GM12878 (cell line): ENCODE results near the gene OTUB1. TPM values are rescaled to one million over a fixed set of nuclear protein-coding genes. Genes with fewer than 3 reads are reported as not detected.

ENCODE experiments used
- ATAC-seq: fragments of 200-7000 bp; cut with Tn5 transposase; 3 replicates; pipeline ENCODE4 v1.9.1; 2020; ENCODE audit warnings: mild to moderate bottlenecking, moderate library complexity
- BruUV-seq: library from RNA; stranded (reverse); fragments of 400-500 nt; replicated peaks from 2 replicates; lab custom pipeline; 2021; lab: Mats Ljungman, UMichigan
- CTCF ChIA-PET: fragments of 300-600 bp; sonication (Branson Sonifier 250); formaldehyde crosslinking; extraction: SDS; loops from one replicate; lab custom pipeline; 2021; ENCODE audit warnings: inconsistent platforms; lab: Yijun Ruan, JAX
- POLR2A ChIA-PET: fragments of 350-600 bp; formaldehyde crosslinking; extraction: SDS; loops from one replicate; lab custom pipeline; 2021; ENCODE audit warnings: inconsistent platforms; lab: Charles Lee
- RAD21 ChIA-PET: fragments of 300-600 bp; sonication (Branson Sonifier 250); formaldehyde crosslinking; loops from one replicate; lab custom pipeline; 2023; ENCODE audit warnings: antibody characterized with exemption; ENCODE audit not compliant: unreplicated experiment; lab: Charles Lee
- SMC1A ChIA-PET: fragments of 300-600 bp; sonication (Branson Sonifier 250); formaldehyde crosslinking; loops from one replicate; lab custom pipeline; 2023; ENCODE audit not compliant: unreplicated experiment, uncharacterized antibody; lab: Charles Lee
- DNase-seq: peaks from one replicate; pipeline ENCODE4 v3.0.0-alpha.2; 2011; ENCODE audit warnings: low read depth, low spot score
- FAIRE-seq: peaks from 3 replicates; lab custom pipeline; 2011; peaks lifted over from hg19 to GRCh38; lab: Jason Lieb, UNC
- H2AFZ ChIP-seq: 2 replicates; pipeline ENCODE4 v1.6.0; 2011; ENCODE audit warnings: low read depth, low read length, control low read depth; ENCODE audit not compliant: control insufficient read depth
- H3K27ac ChIP-seq: 2 replicates; pipeline ENCODE4 v1.5.1; 2011; ENCODE audit warnings: control low read depth; ENCODE audit not compliant: control insufficient read depth, insufficient read depth
- H3K27me3 ChIP-seq, 2 experiments: replicated peaks in 1 of 2; 2 replicates each; pipeline versions ENCODE4 v1.6.0 to v1.6.1; 2011; ENCODE audit warnings: low read length in 1 of 2; ENCODE audit not compliant: control insufficient read depth in 2 of 2, insufficient read depth in 2 of 2
- H3K36me3 ChIP-seq, 2 experiments: 2 replicates each; pipeline ENCODE4 v1.5.1; 2011; ENCODE audit warnings: low read length in 1 of 2; ENCODE audit not compliant: control insufficient read depth in 2 of 2, insufficient read depth in 2 of 2
- H3K4me1 ChIP-seq: 2 replicates; pipeline ENCODE4 v1.6.1; 2011; ENCODE audit warnings: mild to moderate bottlenecking, low read length, moderate library complexity, mixed read lengths; ENCODE audit not compliant: control insufficient read depth, insufficient read depth
- H3K4me2 ChIP-seq: 2 replicates; pipeline ENCODE4 v1.6.0; 2011; ENCODE audit warnings: control low read depth; ENCODE audit not compliant: control insufficient read depth, insufficient read depth
- H3K4me3 ChIP-seq: fragments of 200-600 bp; sonication (generic); 2 replicates; pipeline ENCODE4 v1.5.1; 2016
- H3K79me2 ChIP-seq: 2 replicates; pipeline ENCODE4 v1.6.0; 2011; ENCODE audit warnings: low read length; ENCODE audit not compliant: control insufficient read depth, insufficient read depth
- H3K9ac ChIP-seq: 2 replicates; pipeline ENCODE4 v1.8.0; 2011; ENCODE audit warnings: low read length, control low read depth, mixed read lengths; ENCODE audit not compliant: control insufficient read depth, insufficient read depth
- H3K9me3 ChIP-seq: replicated peaks from 3 replicates; pipeline ENCODE4 v1.5.1; 2011; ENCODE audit warnings: mild to moderate bottlenecking, low read length; ENCODE audit not compliant: control insufficient read depth, insufficient read depth
- H4K20me1 ChIP-seq: 2 replicates; pipeline ENCODE4 v1.6.0; 2011; ENCODE audit not compliant: control insufficient read depth, insufficient read depth
- ATF3 ChIP-seq: IDR thresholded peaks from 2 replicates; pipeline ENCODE4 v1.6.1; 2011; ENCODE audit warnings: low read depth, mild to moderate bottlenecking, low read length, moderate library complexity, borderline replicate concordance; ENCODE audit errors: extremely low read depth
- IRF4 ChIP-seq: IDR thresholded peaks from 2 replicates; pipeline ENCODE4 v1.6.1; 2011; ENCODE audit warnings: low read depth, low read length
- MXI1 ChIP-seq: fragments of 150-350 bp; IDR thresholded peaks from 2 replicates; pipeline ENCODE4 v1.6.1; 2011; ENCODE audit warnings: low read depth, mild to moderate bottlenecking, inconsistent platforms, low read length, improper control_type of control experiment
- NR2C1 ChIP-seq: fragments of 450-650 bp; IDR thresholded peaks from 2 replicates; pipeline ENCODE4 v1.6.1; 2017; ENCODE audit warnings: antibody characterized with exemption, mild to moderate bottlenecking, moderate library complexity
- POLR2A ChIP-seq: IDR thresholded peaks from 2 replicates; pipeline ENCODE4 v1.6.1; 2011; ENCODE audit warnings: low read depth, mild to moderate bottlenecking, low read length
- WGBS: methylation state at CpG from one replicate; pipeline ENCODE4 v1.1.6; 2016; ENCODE audit warnings: low lambda C conversion rate; ENCODE audit not compliant: insufficient replicate concordance, insufficient coverage; ENCODE audit errors: missing lambda C conversion rate; 5-methylcytosine and 5-hydroxymethylcytosine counted together
- in situ Hi-C: fragments of 300-500 bp; cut with MboI; formaldehyde crosslinking; loops from 9 replicates; pipeline ENCODE4 v1.14.3; 2018; ENCODE audit warnings: mixed read lengths
- intact Hi-C: fragments of 100-400 bp; cut with micrococcal nuclease; formaldehyde crosslinking; loops from one replicate; pipeline ENCODE4 v1.14.2; 2022; ENCODE audit not compliant: unreplicated experiment
- polyA plus RNA-seq, 11 experiments: library from polyadenylated mRNA; depleted of rRNA in 4 of 11; unstranded in 6 of 11; stranded (reverse) in 5 of 11; fragments of >200 nt; fragmentation: Nextera tagmentation in 4 of 11; fragmentation: Illumina TruSeq in 1 of 11; extraction: Ambion mirVana in 4 of 11; extraction: Trizol in 1 of 11; gene quantifications; 1 replicate in 1 of 11; 2 replicates in 10 of 11; pipeline versions ENCODE4 v1.2.1 to v1.2.3, GENCODE V29; 2011 to 2016; ENCODE audit warnings: inconsistent platforms in 2 of 11, missing spikeins in 2 of 11, low read depth in 1 of 11
- total RNA-seq, 4 experiments: library from RNA; depleted of rRNA in 3 of 4; stranded (reverse); fragments of >200 nt in 3 of 4; fragmentation: Illumina TruSeq in 1 of 4; extraction: Trizol in 1 of 4; gene quantifications; 2 replicates each; pipeline versions ENCODE4 v1.2.1 to v1.2.3, GENCODE V29; 2013 to 2021

OTUB1 gene
- total and polyA plus RNA-seq, 10 of the 15 experiments (the other 5 are each of a cell fraction or from before 2014, with no cell fraction given) = 49.6 to 225 (median 131) TPM

DNA sequence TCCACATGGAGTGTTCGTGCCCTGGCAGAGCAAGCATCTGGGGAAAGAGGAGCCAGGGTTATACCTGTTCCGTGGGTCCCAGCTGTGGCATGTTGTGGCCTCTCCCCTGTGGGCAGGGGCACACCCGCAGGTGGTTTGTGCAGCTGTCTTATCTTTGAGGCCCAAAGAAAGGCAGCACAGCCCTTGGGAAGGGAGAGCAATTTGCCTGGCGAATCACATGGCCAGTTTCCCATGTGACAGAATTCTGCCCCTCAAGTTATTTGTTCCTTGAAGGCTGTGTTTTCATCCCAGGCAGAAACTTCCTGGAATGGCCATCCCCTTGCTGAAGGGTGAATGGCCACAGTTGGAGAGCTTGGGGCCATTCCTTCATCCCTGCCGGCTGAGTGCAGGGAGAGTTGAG, 28.2 kb upstream of the OTUB1 start:
- ChIA-PET SMC1A (interaction anchor here (0.9 kb wide), 2 partner anchors 9 to 155 kb away, joined by 3 read pairs; no protein-coding TSS in a partner anchor), CTCF (interaction anchor here (0.6 to 1.9 kb wide), 4 partner anchors 11 to 1072 kb away, joined by 3 to 7 read pairs (median 4); no protein-coding TSS in a partner anchor), RAD21 (interaction anchor here (0.6 kb wide), 1 partner anchor 1034 kb away, joined by 3 read pairs; no protein-coding TSS in a partner anchor), POLR2A (no interaction called here)
- H3K4me2 ChIP-seq = no peak overlapping the region
- ATAC-seq = no peak
- in situ Hi-C loops (no loop called here), intact Hi-C loops (no loop called here)
- no peaks in the 10 kb centered on the region for H3K27me3 ChIP-seq
- H3K9me3 ChIP-seq = no peaks in the 10 kb centered on the region
- no TSS peak for BruUV-seq
- 80% methylated on average over 5 of the region's 5 CpGs for WGBS
- no peak for TF ChIP-seq NR2C1
- 0 out of 2 replicates have a peak, but pooled peaks have one; percentile 13 for TF ChIP-seq POLR2A
- no peak for TF ChIP-seq IRF4
- no peak for TF ChIP-seq ATF3
- TF ChIP-seq MXI1 = no peak
- H4K20me1 ChIP-seq = no peaks in the 10 kb centered on the region
- FAIRE-seq = no peak
- peaks cover 17 to 27% of the 10 kb centered on the region in 2 experiments for H3K36me3 ChIP-seq
- DNase-seq = no peak
- no peaks in the 10 kb centered on the region for H3K79me2 ChIP-seq
- H3K4me3 ChIP-seq = no peak overlapping the region
- H3K27ac ChIP-seq = no peak overlapping the region
- H3K4me1 ChIP-seq = peaks cover 12% of the 10 kb centered on the region
- H3K9ac ChIP-seq = no peak overlapping the region
- H2AFZ ChIP-seq = no peak overlapping the region
